Mesothelial cell of epicardium (in vitro differentiated cells): ENCODE results near the gene ANKRD65. TPM values are rescaled to one million over a fixed set of nuclear protein-coding genes. Genes with fewer than 3 reads are reported as not detected.

Experiments
- DNase-seq, 2 experiments: peaks; one replicate each; pipeline ENCODE4 v3.0.0; 2021; ENCODE audit warnings: low spot score in 2 of 2; ENCODE audit not compliant: unreplicated experiment in 2 of 2
- H3K27ac Mint-ChIP-seq: 2 replicates; pipeline ENCODE4 v1.8.0; 2021; ENCODE audit warnings: mixed read lengths
- H3K27me3 Mint-ChIP-seq: 2 replicates; pipeline ENCODE4 v1.8.0; 2021; ENCODE audit warnings: low read depth, mixed read lengths
- H3K36me3 Mint-ChIP-seq: 2 replicates; pipeline ENCODE4 v1.8.0; 2021; ENCODE audit warnings: mixed read lengths
- H3K4me1 Mint-ChIP-seq: 2 replicates; pipeline ENCODE4 v1.8.0; 2021; ENCODE audit warnings: mixed read lengths
- H3K4me3 Mint-ChIP-seq: 2 replicates; pipeline ENCODE4 v1.8.0; 2021; ENCODE audit warnings: mild to moderate bottlenecking, moderate library complexity, mixed read lengths
- H3K9me3 Mint-ChIP-seq: 2 replicates; pipeline ENCODE4 v1.8.0; 2021; ENCODE audit warnings: mixed read lengths
- CTCF ChIP-seq: fragments of 200-600 bp; sonication (generic); IDR thresholded peaks from one replicate; pipeline ENCODE4 v1.5.0; 2021; ENCODE audit warnings: antibody characterized with exemption; ENCODE audit not compliant: unreplicated experiment
- total RNA-seq: library from RNA; stranded (reverse); gene quantifications from 3 replicates; pipeline ENCODE4 v1.2.1, GENCODE V29; 2021

The ANKRD65 gene
- total RNA-seq, 1 donor from 2014 or later = 12.3 TPM

GRCh38 chr1:1402072-1402900 lies 18.8 kb downstream of the ANKRD65 start:
- no peak for DNase-seq
- H3K27me3 Mint-ChIP-seq = no peaks in the 10 kb centered on the region
- peaks cover 21% of the 10 kb centered on the region for H3K36me3 Mint-ChIP-seq

GRCh38 chr1:1401457-1402010 lies 19.5 kb downstream of the ANKRD65 start:
- H3K27ac Mint-ChIP-seq = peak overlapping the region; percentile 56
- H3K36me3 Mint-ChIP-seq = peaks cover 21% of the 10 kb centered on the region
- TF ChIP-seq CTCF = no peak
- no peaks in the 10 kb centered on the region for H3K27me3 Mint-ChIP-seq
- no peak for DNase-seq
- no peaks in the 10 kb centered on the region for H3K9me3 Mint-ChIP-seq
- H3K4me1 Mint-ChIP-seq = peaks cover 30% of the 10 kb centered on the region
- H3K4me3 Mint-ChIP-seq = peak overlapping the region; percentile 53

More at GRCh38 chr1:1402072-1402900, 18.8 kb downstream of the ANKRD65 start:
- peaks cover 31% of the 10 kb centered on the region for H3K4me1 Mint-ChIP-seq
- H3K27ac Mint-ChIP-seq = peak overlapping the region; percentile 86
- TF ChIP-seq CTCF = peak; percentile 39
- no peaks in the 10 kb centered on the region for H3K9me3 Mint-ChIP-seq
- peak overlapping the region; percentile 53 for H3K4me3 Mint-ChIP-seq

- TF ChIP-seq CTCF = no peak
- Mint-ChIP-seq H3K4me1 (peaks cover 26% of the 10 kb centered on the region), H3K27me3 (no peaks in the 10 kb centered on the region), H3K4me3 (peak overlapping the region; percentile 89), H3K27ac (peak overlapping the region; percentile 66), H3K36me3 (peaks cover 21% of the 10 kb centered on the region), H3K9me3 (no peaks in the 10 kb centered on the region)
- DNase-seq = no peak
Measured at GRCh38 chr1:1400576-1401456, 20.3 kb downstream of the ANKRD65 start.

- peak overlapping the region; percentile 88 for H3K27ac Mint-ChIP-seq
- H3K9me3 Mint-ChIP-seq = no peaks in the 10 kb centered on the region
- TF ChIP-seq CTCF = no peak
- no peak for DNase-seq
- peak overlapping the region; percentile 89 for H3K4me3 Mint-ChIP-seq
- no peaks in the 10 kb centered on the region for H3K27me3 Mint-ChIP-seq
- peaks cover 21% of the 10 kb centered on the region for H3K36me3 Mint-ChIP-seq
- peaks cover 24% of the 10 kb centered on the region for H3K4me1 Mint-ChIP-seq
Measured at GRCh38 chr1:1399872-1400575, 21.1 kb downstream of the ANKRD65 start.
